22Rv1 (cell line): Measurements from ENCODE around the gene DLEC1.
"Not testable (repeated sequence)": the region's sequence is repeated elsewhere in the genome, so short reads cannot be mapped to it uniquely, and the experiment has no call there.

Source experiments
- ZFX ChIP-seq: fragments of 450-650 bp; IDR thresholded peaks from 2 replicates; pipeline ENCODE4 v1.6.1; 2017; ENCODE audit warnings: antibody characterized with exemption, borderline replicate concordance
- TF ChIP-seq, protein P1 (sequence below): fragments of 450-650 bp; IDR thresholded peaks from 2 replicates; pipeline ENCODE4 v1.5.1; 2017; ENCODE audit warnings: mild to moderate bottlenecking

DNA sequence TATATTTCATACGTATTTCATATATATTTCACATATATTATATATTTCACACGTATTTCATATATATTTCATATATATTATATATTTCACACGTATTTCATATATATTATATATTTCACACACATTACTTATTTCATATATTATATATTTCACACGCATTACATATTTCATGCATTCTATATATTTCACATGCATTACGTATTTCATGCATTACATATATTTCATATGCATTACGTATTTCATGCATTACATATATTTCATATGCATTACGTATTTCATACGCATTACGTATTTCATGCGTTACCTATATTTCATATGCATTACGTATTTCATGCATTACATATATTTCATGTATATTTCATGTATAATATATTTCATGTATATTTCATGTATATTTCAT is 121.7 kb downstream of the DLEC1 start:
- TF ChIP-seq, protein P1, sequence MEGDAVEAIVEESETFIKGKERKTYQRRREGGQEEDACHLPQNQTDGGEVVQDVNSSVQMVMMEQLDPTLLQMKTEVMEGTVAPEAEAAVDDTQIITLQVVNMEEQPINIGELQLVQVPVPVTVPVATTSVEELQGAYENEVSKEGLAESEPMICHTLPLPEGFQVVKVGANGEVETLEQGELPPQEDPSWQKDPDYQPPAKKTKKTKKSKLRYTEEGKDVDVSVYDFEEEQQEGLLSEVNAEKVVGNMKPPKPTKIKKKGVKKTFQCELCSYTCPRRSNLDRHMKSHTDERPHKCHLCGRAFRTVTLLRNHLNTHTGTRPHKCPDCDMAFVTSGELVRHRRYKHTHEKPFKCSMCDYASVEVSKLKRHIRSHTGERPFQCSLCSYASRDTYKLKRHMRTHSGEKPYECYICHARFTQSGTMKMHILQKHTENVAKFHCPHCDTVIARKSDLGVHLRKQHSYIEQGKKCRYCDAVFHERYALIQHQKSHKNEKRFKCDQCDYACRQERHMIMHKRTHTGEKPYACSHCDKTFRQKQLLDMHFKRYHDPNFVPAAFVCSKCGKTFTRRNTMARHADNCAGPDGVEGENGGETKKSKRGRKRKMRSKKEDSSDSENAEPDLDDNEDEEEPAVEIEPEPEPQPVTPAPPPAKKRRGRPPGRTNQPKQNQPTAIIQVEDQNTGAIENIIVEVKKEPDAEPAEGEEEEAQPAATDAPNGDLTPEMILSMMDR = not testable (repeated sequence)
- TF ChIP-seq ZFX = not testable (repeated sequence)
